Retinal pigment epithelial cell (primary cell): ENCODE data around the gene ACAP3.

Experiments used
- DNase-seq: peaks from one replicate; pipeline ENCODE4 v3.0.0-alpha.2; 2010; ENCODE audit warnings: low read depth
- H3K4me3 ChIP-seq: 2 replicates; pipeline ENCODE4 v1.5.1; 2011; ENCODE audit warnings: mild to moderate bottlenecking, low read length, control low read depth, moderate library complexity
- CTCF ChIP-seq: conservative IDR thresholded peaks from 2 replicates; pipeline ENCODE4 v1.5.1; 2011; ENCODE audit warnings: low read depth, low read length, control low read depth, inconsistent platforms

The ACAP3 gene

DNA sequence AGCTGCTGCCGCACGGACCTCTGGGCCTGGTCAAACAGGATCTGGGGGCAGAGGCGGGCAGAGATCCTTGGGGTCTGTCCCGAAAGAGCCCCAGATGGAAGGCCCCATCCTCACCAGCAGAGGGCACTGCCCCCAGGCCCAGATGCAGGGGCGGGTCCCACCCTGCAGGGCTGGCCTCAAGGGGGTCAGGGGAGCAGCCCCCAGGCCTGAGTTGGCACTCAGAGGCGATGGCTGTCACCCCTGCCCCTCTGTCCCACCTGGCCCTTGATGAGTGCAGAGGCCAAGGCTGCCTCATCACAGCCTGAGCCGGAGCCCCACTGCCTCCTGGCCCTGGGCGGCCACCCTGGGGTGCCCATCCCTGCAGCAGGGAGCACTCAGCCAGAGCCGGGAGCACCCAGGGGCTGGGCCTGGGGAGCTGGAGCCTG is 5.7 kb downstream of the ACAP3 start:
- DNase-seq: no peak

GRCh38 chr1:1300352-1300739 is 7.4 kb downstream of the ACAP3 start:
- DNase-seq: no peak
- no peak for TF ChIP-seq CTCF
- H3K4me3 ChIP-seq: no peak overlapping the region

More for the DNA sequence above, 5.7 kb downstream of the ACAP3 start:
- peak; percentile 62 for TF ChIP-seq CTCF
- H3K4me3 ChIP-seq: no peak overlapping the region

GRCh38 chr1:1299686-1300351 is 7.9 kb downstream of the ACAP3 start:
- peak; percentile 53 for TF ChIP-seq CTCF
- no peak overlapping the region for H3K4me3 ChIP-seq
- no peak for DNase-seq

DNA sequence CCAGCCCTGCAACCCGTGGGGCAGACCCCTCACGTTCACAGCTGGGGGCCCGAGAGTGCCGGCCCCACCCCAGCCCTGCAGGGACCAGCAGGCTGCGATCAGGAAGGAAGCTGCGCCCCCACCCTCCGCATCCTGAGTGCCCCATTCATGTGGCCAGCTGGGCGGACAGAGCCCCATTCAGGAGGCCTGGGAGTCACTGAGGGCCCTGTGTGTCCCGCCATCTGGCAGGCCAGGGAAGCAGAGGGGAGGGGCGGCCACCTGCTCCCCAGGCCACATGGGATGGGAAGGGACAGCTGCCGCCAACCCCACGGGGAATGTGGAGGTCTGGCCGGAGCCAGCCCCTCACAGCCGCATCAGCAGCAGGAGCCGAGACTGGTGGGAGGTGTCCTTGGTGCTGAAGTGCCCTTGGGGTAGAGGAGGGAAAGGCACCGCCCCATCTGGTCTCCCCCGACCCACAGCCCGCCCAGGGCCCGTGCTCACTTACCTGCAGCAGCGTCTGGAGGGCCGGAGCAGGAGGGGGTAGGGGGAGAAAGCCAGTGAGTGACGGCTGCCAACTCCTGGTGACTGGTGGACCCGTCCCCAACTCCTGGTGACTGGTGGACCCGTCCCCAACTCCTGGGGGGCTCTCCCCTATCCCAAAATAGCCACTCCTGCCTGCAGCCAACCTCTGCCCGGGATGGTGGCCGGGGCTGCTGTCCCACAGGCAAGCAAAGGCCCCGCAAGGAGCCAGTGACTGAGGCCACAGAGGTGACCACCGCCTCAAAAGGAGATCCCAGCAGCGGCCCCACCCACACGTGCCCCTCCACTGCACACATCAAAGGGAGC is 8.7 kb downstream of the ACAP3 start:
- no peak for DNase-seq
- H3K4me3 ChIP-seq: no peak overlapping the region
- no peak for TF ChIP-seq CTCF

DNA sequence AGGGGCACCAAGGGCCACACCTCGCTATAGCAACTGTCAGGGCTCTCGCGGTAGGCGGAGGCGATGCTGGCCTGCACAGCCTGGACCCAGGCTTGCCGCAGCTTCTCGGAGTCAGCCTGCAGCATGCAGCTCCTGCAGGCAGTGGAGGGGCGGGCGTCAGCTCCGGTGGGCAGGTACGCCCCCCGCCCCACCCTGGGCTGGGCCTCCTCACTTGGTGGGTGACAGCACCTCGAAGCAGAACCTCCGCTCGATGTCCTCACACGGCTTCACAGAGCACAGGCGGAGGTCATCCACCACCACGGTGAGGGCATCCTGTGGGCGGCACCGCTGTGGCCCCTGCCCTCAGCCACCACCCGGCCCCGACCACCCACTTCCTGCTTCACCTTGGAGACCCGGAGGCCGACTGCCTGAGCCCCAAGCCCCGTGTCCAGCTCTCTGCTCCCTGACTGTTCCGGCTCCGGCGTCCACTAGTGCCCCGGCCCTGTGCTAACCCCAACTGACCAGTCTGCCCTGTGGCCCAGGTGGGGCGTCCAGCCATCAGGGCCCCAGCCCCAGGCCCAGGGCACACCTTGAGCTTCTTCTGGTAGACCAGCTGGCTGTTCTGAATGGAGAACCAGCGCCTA is 9.8 kb downstream of the ACAP3 start:
- no peak for DNase-seq
- TF ChIP-seq CTCF: no peak

DNA sequence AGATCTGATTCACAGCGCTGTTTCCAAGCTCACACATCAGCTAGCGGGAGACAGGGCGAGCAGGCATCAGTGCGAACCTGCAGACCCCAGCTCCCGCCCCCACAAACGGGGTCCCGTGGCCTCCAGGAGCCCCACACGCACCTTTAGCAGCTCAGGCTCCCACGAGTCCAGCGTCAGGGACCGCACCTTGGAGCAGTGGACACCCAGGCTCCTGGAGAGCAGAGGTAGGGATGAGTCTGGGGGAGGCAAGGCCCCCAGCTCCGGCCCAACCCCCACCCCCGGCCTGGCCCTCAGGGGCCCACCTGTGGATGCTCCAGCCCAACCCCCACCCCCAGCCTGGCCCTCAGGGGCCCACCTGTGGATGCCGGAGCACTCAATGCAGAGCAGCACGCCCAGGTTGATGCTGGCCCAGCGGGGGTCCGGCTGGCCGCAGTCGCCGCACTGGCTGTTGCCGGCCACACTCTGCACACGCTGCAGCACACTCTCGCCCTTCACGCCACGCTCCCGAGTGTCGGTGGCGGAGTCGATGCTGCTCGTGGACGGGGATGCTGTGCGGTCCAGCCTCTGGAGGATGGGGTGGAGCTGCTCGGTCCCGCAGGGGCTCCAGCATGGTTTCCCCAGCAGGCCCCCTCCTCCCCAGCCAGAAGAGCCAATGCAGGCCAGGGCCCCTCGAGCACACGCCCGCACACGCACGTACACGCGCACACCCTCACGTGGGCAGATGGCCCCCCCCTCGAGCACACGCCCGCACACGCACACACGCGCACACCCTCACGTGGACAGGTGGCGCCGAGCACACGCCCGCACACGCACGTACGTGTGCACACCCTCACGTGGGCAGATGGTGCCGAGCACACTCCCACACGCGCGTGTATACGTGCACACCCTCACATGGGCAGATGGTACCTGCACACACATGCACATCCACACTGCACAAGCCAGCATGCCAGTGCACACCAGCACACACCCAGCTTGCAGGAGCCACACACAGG is 11.4 kb downstream of the ACAP3 start:
- no peak for DNase-seq
- TF ChIP-seq CTCF: no peak
- no peak overlapping the region for H3K4me3 ChIP-seq

More for the DNA sequence above, 9.8 kb downstream of the ACAP3 start:
- no peak overlapping the region for H3K4me3 ChIP-seq
